ENCODE results near the gene ADAM19.
A peak's percentile ranks its signal among the peaks of the same experiment; 100 is the strongest.
"Not testable (repeated sequence)": the region's sequence is repeated elsewhere in the genome, so short reads cannot be mapped to it uniquely, and the experiment has no call there.

The ADAM19 gene

GRCh38 chr5:157513182-157513581, 62.4 kb downstream of the ADAM19 start:
- no peak for DNase-seq

- peak; percentile 91 to 92 (median 91) for DNase-seq
These were observed 63.6 kb downstream of the ADAM19 start for GRCh38 chr5:157511651-157512644.

GRCh38 chr5:157510682-157511081, 64.9 kb downstream of the ADAM19 start:
- DNase-seq: no peak

- no peak for DNase-seq
These were observed 66.0 kb downstream of the ADAM19 start for GRCh38 chr5:157509587-157509986.

GRCh38 chr5:157509093-157509492, 66.5 kb downstream of the ADAM19 start:
- no peak for DNase-seq

DNA sequence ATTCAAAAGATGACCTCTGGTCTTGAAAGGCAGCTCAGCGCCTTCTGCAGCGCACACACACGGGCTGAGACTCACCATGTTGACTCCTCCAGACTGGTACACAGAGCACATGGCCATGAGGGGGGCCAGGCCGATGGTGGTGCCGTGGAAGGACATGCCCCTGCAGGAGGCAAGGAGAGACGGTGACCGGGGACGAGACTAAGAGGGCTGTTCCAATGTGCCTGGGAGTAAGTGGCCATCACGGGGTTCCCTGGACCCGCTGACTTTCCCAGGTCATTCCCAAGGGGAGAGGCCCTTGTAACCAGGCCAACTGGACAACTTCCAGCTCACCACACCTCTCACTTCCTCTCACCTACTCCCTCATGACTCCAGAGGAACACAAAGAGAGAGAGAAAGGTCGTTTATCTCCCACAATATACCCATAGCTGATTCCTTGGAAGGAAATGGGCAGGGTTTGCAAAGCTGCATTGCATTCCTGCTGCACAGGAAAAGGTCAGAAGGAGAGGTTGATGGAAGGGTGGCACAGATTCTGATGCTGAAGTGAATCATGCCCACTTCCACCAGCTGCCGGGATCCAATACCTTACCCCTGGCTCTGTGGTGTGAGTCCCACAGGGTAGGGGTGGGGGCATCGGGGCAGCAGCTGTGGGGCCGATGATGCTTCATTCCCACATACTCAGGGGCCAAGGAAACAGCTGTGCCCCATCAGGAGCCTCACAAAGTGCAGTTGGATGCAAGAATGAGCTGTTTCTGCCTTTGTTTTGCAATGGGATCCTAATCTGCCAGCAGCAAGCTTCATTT, 68.4 kb downstream of the ADAM19 start:
- no peak for DNase-seq

DNA sequence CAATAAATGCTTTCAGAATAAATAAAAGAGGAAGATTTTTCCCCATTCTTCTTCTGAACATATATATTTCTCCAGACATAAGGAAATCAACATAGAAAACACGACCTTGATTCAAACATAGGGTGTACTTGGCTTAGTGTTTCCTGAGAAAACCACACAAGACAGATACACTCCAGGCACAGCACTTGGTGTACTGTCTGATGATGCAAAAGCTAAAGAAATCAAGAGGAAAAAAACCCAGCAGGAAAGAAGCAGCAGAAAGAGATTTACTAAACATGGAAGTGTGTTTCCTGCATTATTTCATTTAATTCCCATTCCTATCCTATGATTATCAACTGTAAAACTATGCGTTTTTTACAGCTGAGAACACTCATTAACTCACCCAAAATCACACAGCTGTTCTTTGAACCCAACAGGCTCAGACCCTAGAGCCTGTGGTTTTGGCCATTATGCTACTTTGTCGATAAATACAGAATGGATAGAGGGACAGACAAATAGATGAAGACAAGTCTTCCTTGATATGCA, 69.4 kb downstream of the ADAM19 start:
- DNase-seq: no peak

DNA sequence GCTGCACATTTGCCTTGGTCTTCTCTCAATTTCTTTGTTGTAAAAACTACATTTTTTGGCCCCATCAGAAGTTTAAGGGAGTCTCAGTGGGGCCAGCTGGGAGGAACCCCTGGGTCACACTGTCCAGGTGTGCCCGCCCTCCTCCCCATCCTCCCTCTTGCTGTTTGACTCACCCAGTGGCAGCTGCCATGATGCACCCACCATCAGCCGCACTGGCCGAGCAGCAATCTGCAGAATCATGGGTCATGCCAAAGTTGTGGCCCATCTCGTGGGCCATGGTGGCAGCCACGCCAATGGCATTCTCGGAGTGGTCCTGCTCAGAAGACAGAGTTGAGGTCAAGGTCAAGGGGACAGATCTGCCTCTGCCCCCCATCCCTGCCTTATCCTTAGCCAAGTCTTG, 70.1 kb downstream of the ADAM19 start:
- no peak for DNase-seq

DNA sequence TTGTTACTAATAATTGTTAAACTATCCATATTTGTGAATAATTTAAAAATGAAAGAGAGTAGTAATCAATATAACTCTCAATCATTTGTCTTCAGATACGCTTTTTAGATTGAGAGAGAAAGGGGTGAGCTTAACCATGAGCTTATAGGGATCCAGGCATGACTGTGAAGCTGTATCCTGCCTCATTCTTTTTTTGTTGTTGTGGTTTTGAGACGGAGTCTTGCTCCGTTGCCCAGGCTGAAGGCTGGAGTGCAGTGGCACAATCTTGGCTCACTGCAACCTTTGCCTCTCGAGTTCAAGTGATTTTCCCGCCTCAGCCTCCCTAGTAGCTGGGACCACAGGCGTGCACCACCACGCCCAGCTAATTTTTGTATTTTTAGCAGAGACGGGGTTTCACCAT, 71.5 kb downstream of the ADAM19 start:
- DNase-seq: no peak

- peak; percentile 54 to 72 (median 59) for DNase-seq
These were observed 73.4 kb downstream of the ADAM19 start for GRCh38 chr5:157502143-157502647.

DNA sequence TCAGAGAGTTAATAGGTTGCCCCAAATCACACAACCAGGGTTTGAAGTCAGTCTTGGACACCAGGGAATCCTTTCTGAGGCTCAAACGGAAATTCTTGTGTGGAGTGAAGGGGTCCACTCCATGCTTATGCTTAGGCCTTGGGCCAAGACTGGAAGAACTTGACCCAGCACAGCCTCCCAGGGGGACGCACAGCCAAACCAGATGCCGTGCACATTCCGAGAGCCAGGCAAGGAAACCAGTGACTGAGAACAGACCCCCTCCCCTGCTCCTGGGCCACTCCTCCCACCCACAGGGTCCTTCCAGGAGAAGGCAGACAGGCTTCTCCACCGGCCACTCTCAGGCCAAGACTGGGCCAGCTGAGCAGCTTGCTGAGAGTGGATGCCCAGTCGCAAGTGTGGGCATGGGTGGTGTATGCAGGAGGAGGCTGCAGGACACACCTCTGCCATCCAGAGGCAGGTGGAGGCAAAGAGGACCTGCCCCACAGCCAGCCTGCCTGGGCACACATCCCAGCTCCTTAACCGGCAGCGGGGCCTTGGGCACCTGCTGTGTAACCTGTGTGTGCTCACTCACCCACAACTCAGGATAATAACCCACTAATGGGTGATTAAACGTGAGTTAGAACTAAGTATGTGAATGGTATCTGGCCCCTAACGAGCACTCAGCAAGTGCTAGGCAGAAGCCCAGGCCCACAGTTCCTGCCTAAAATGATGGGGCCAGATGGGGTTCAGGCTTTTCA, 77.5 kb downstream of the ADAM19 start:
- DNase-seq: no peak

- no peak for DNase-seq
These were observed 78.7 kb downstream of the ADAM19 start for GRCh38 chr5:157496864-157497263.

GRCh38 chr5:157494178-157494832, 81.3 kb downstream of the ADAM19 start:
- peak; percentile 88 to 92 (median 88) for DNase-seq

DNA sequence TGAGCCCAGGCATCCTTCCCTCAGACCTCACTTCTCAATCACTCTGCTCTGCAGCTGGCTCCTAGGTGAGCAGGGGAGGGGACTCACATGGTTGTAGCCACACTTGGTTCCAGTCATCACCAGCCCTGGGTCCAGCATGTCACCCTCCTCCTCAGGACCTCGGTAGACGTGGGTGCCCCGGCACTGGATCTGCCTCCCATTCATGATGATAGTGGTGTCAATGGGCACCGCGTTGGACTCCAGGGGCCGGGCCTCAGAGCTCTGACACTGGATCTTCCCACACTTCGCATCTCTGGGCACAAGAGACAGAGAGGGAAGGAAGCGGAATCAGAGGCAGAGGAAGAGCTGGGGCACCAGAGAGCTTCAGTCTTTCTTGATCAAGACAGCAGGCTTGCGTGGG, 82.7 kb downstream of the ADAM19 start:
- DNase-seq: no peak

- DNase-seq: no peak
These were observed 84.0 kb downstream of the ADAM19 start for GRCh38 chr5:157491471-157491995.

DNA sequence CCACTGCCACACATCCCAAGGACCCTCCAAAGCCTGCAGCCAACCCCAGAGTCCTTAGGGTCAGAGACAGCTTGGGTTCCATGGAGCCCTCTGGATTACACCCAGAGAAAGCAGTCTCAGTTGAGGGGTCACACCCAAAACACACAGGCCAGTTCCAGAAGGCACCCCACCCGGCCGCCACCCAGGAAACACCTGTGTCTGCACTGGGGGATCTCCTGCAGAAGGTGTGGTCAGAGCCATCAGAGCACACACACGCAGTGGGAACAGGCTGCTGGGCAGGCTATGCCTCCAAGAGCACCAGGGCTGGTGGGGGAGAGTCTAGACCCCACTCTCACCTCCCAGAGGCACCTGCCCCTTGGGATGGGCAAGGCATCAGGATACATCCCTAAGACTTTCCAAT, 88.2 kb downstream of the ADAM19 start:
- no peak for DNase-seq

- no peak for DNase-seq
These were observed 88.7 kb downstream of the ADAM19 start for GRCh38 chr5:157486861-157487260.

DNA sequence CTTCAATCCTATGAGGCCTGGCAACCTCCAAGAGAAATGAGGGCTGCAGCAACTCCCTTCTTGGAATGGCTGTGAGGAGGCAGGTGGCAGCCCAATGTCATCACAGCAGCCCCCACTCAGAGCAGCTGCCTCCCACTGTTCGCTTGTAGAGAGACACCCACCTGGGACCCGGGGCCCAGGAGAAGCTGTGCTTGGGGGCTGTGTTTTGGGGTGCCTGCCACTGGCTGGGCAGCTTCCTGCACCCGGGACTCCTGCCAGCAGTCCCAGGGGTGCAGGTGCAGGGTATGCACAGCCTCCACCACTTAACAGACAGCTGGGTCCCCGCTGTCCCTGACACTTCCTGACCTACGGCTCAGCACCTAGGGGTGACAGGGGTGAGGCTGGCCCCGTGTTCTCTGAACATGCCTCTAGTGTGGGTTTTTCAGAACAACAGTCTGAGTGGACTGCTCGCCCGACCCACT, 89.3 kb downstream of the ADAM19 start:
- no peak for DNase-seq

- peak; percentile 20 to 34 (median 24) for DNase-seq
These were observed 89.8 kb downstream of the ADAM19 start for GRCh38 chr5:157485811-157486210.

DNA sequence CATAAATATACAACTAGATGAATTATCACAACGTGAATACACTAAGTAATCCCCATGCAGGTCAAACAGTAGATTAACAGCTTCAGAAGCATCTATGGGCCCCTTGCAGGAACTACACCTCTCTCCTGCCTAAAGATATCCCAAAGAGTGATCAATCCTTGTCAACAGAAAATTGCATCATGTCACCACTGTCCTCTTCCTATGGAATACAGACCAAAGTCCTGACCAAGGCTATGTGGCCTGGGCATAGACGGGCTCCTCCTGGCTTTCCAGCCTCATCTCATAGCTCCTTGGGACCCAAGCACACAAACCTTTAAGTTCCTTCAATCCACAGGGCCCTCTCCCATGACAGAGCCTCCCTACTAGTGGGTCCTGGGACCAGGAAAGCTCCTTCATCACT, 90.2 kb downstream of the ADAM19 start:
- no peak for DNase-seq

GRCh38 chr5:157484768-157485167, 90.8 kb downstream of the ADAM19 start:
- peak; percentile 80 to 86 (median 80) for DNase-seq

- not testable (repeated sequence) for DNase-seq
These were observed 92.9 kb downstream of the ADAM19 start for GRCh38 chr5:157482702-157483101.
